Sigmoid colon (tissue), 4 donors: ENCODE results near the gene SPACA6.

Experiments used
- CTCF ChIP-seq, 4 experiments: fragments of 450-650 bp in 3 of 4; fragments of 200-600 bp in 1 of 4; IDR thresholded peaks; one replicate each; pipeline ENCODE4 v1.5.1; 2016 to 2019; ENCODE audit warnings: antibody characterized with exemption in 4 of 4, mild to moderate bottlenecking in 3 of 4, moderate library complexity in 2 of 4
- EP300 ChIP-seq, 4 donors: sonication (generic); formaldehyde crosslinking; IDR thresholded peaks; one replicate each; pipeline ENCODE4 v1.6.1; 2017; ENCODE audit warnings: antibody characterized with exemption in 4 of 4
- POLR2A ChIP-seq, 2 donors: fragments of 450-650 bp; IDR thresholded peaks; one replicate each; pipeline ENCODE4 v1.6.1; 2016; ENCODE audit warnings: antibody characterized with exemption in 2 of 2, mild to moderate bottlenecking in 2 of 2, moderate library complexity in 2 of 2
- POLR2AphosphoS5 ChIP-seq, 4 donors: sonication (generic); formaldehyde crosslinking; IDR thresholded peaks; one replicate each; pipeline ENCODE4 v1.6.1; 2017; ENCODE audit warnings: antibody characterized with exemption in 4 of 4

- no peak for TF ChIP-seq CTCF (IDR thresholded peaks at IDR 0.05)
- no peak for TF ChIP-seq POLR2A (IDR thresholded peaks at IDR 0.05)
- no peak for TF ChIP-seq EP300 (IDR thresholded peaks at IDR 0.05)
- TF ChIP-seq POLR2AphosphoS5 (IDR thresholded peaks at IDR 0.05), result no peak
These were observed 26.3 kb downstream of the SPACA6 start for GRCh38 chr19:51719251-51719988.
